AG09309 (cell line): ENCODE measurements around the gene SEPHS2.

Experiments
- DNase-seq: peaks from one replicate; pipeline ENCODE4 v3.0.0-alpha.2; 2010; ENCODE audit warnings: low read depth
- H3K4me3 ChIP-seq: 2 replicates; pipeline ENCODE4 v1.5.1; 2011; ENCODE audit warnings: mild to moderate bottlenecking, low read depth, low read length, moderate library complexity; ENCODE audit not compliant: control insufficient read depth
- TF ChIP-seq, protein P1 (sequence below): IDR thresholded peaks from 2 replicates; pipeline ENCODE4 v1.5.1; 2011; ENCODE audit warnings: mild to moderate bottlenecking, low read depth, low read length, inconsistent platforms; ENCODE audit not compliant: insufficient read depth, control insufficient read depth; ENCODE audit errors: missing control alignments

SEPHS2 gene, protein sequence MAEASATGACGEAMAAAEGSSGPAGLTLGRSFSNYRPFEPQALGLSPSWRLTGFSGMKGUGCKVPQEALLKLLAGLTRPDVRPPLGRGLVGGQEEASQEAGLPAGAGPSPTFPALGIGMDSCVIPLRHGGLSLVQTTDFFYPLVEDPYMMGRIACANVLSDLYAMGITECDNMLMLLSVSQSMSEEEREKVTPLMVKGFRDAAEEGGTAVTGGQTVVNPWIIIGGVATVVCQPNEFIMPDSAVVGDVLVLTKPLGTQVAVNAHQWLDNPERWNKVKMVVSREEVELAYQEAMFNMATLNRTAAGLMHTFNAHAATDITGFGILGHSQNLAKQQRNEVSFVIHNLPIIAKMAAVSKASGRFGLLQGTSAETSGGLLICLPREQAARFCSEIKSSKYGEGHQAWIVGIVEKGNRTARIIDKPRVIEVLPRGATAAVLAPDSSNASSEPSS

DNA sequence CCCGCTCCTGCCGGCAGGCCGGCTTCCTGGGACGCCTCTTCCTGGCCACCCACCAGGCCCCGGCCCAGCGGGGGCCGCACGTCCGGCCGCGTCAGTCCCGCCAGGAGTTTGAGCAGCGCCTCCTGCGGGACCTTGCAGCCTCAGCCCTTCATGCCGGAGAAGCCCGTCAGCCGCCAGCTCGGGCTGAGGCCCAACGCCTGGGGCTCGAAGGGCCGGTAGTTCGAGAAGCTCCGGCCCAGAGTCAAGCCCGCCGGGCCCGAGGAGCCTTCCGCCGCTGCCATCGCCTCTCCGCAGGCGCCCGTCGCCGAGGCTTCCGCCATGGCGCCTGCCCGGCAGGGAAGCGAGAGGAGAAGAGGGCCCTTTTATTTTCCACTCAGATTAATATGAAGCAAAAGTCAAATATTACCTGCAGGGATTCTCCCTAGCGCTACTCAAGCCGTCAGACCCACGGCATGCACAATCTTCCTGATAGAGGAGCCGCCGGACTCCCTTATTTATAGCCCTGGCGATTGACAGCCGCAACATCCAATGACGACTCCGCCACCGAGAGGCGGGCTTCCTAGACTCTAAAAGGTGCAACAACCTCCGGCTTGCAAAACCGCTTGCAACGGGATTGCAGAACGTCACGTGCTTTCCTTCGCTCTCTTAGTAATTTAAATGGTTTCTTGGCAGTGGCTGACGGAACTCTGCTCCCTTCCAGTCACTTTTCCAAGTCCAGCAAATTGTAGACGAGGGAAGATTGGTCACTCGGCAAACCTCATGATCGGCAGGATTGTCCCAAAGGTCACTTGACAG, at the start of gene SEPHS2:
Gene SEPHS2, minus strand, starts transcription at position 467 of the 795 bp plus-strand sequence. Its CDS starts 147 bp downstream, at position 320.
- DNase-seq, result peak; percentile 92
- TF ChIP-seq, protein P1, sequence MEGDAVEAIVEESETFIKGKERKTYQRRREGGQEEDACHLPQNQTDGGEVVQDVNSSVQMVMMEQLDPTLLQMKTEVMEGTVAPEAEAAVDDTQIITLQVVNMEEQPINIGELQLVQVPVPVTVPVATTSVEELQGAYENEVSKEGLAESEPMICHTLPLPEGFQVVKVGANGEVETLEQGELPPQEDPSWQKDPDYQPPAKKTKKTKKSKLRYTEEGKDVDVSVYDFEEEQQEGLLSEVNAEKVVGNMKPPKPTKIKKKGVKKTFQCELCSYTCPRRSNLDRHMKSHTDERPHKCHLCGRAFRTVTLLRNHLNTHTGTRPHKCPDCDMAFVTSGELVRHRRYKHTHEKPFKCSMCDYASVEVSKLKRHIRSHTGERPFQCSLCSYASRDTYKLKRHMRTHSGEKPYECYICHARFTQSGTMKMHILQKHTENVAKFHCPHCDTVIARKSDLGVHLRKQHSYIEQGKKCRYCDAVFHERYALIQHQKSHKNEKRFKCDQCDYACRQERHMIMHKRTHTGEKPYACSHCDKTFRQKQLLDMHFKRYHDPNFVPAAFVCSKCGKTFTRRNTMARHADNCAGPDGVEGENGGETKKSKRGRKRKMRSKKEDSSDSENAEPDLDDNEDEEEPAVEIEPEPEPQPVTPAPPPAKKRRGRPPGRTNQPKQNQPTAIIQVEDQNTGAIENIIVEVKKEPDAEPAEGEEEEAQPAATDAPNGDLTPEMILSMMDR, result peak; percentile 54

DNA sequence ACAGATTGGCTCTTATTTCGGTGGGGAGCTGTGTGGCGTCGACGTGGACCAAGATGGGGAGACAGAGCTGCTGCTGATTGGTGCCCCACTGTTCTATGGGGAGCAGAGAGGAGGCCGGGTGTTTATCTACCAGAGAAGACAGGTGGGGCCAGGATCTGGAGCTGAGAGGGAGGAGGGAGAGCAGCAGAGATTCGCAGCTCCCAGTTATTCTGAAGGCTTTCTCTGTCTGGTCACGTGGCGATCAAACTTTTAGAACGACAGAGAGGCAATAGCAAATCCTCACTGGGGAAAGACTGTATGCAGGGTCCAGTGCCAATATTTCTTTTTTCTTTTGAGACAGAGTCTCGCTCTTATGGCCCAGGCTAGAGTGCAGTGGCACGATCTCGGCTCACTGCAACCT, 49.0 kb upstream of the SEPHS2 start:
- DNase-seq, result no peak
- no peak overlapping the region for H3K4me3 ChIP-seq
- TF ChIP-seq, protein P1, result no peak

More for the DNA sequence above, at the start of gene SEPHS2:
- peak within 1 kb of the TSS; percentile 68 for H3K4me3 ChIP-seq

DNA sequence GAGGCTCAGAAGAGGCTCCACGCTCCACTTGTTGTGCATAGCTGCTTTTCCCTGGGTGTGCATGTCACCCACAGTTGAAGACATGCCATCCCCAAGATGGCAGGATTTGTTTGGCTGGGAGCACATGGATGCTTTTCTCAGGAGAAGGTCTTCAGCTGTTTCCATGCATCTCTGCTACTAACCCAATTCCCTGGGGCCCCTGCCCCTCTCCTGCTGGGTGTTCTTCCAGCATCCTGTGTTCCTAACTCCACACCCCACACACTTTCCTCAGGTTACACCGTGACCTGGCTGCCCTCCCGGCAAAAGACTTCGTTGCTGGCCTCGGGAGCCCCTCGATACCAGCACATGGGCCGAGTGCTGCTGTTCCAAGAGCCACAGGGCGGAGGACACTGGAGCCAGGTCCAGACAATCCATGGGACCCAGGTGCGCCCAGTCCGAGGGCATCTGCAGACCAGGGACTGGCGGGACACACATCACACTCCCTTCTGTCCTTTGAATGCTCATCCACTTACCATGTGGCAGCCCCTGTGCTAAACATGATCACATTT, 48.3 kb upstream of the SEPHS2 start:
- TF ChIP-seq, protein P1, result no peak
- no peak for DNase-seq
- H3K4me3 ChIP-seq, result no peak overlapping the region

- DNase-seq, result peak; percentile 24
- no peak overlapping the region for H3K4me3 ChIP-seq
- TF ChIP-seq, protein P1, result no peak
Measured at GRCh38 chr16:30491744-30492308, 46.2 kb upstream of the SEPHS2 start.

- DNase-seq, result no peak
- no peak overlapping the region for H3K4me3 ChIP-seq
- TF ChIP-seq, protein P1, result no peak
Measured at GRCh38 chr16:30491229-30491628, 45.6 kb upstream of the SEPHS2 start.

- no peak overlapping the region for H3K4me3 ChIP-seq
- TF ChIP-seq, protein P1, result no peak
- no peak for DNase-seq
Measured at GRCh38 chr16:30490210-30490609, 44.5 kb upstream of the SEPHS2 start.
